ENCODE measurements around the gene MYO15B. TPM values are rescaled to one million over a fixed set of nuclear protein-coding genes. Genes with fewer than 3 reads are reported as not detected.

Gene MYO15B
- total RNA-seq, 1 donor from 2014 or later = 81.4 TPM

- DNase-seq (ENCODE audit: low spot score) = no peak
These were observed 28.7 kb upstream of the MYO15B start for GRCh38 chr17:75558666-75559530.

GRCh38 chr17:75559958-75560533 is 27.6 kb upstream of the MYO15B start:
- DNase-seq (ENCODE audit: low spot score) = no peak

- DNase-seq (ENCODE audit: low spot score) = no peak
These were observed 25.5 kb upstream of the MYO15B start for GRCh38 chr17:75561927-75562603.

- no peak for DNase-seq (ENCODE audit: low spot score)
These were observed 24.4 kb upstream of the MYO15B start for GRCh38 chr17:75563063-75563758.

- no peak for DNase-seq (ENCODE audit: low spot score)
These were observed 23.4 kb upstream of the MYO15B start for GRCh38 chr17:75564195-75564594.

GRCh38 chr17:75565066-75565465 is 22.5 kb upstream of the MYO15B start:
- DNase-seq (ENCODE audit: low spot score) = peak; percentile 50

GRCh38 chr17:75565618-75566017 is 22.0 kb upstream of the MYO15B start:
- DNase-seq (ENCODE audit: low spot score) = no peak

- DNase-seq (ENCODE audit: low spot score) = no peak
These were observed 21.2 kb upstream of the MYO15B start for GRCh38 chr17:75566416-75566815.

GRCh38 chr17:75566834-75567233 is 20.8 kb upstream of the MYO15B start:
- no peak for DNase-seq (ENCODE audit: low spot score)

- no peak for DNase-seq (ENCODE audit: low spot score)
These were observed 19.0 kb upstream of the MYO15B start for GRCh38 chr17:75568412-75569255.

- DNase-seq (ENCODE audit: low spot score) = no peak
These were observed 17.4 kb upstream of the MYO15B start for GRCh38 chr17:75570034-75570676.

- no peak for DNase-seq (ENCODE audit: low spot score)
These were observed 16.8 kb upstream of the MYO15B start for GRCh38 chr17:75570772-75571171.

GRCh38 chr17:75571197-75571884 is 16.3 kb upstream of the MYO15B start:
- peak; percentile 53 for DNase-seq (ENCODE audit: low spot score)

GRCh38 chr17:75571885-75572215 is 15.8 kb upstream of the MYO15B start:
- no peak for DNase-seq (ENCODE audit: low spot score)

GRCh38 chr17:75572713-75573539 is 14.7 kb upstream of the MYO15B start:
- no peak for DNase-seq (ENCODE audit: low spot score)

- no peak for DNase-seq (ENCODE audit: low spot score)
These were observed 14.1 kb upstream of the MYO15B start for GRCh38 chr17:75573540-75573957.

GRCh38 chr17:75573994-75574393 is 13.6 kb upstream of the MYO15B start:
- no peak for DNase-seq (ENCODE audit: low spot score)

- no peak for DNase-seq (ENCODE audit: low spot score)
These were observed 13.1 kb upstream of the MYO15B start for GRCh38 chr17:75574404-75575036.

GRCh38 chr17:75575197-75575596 is 12.4 kb upstream of the MYO15B start:
- DNase-seq (ENCODE audit: low spot score) = no peak
